Prostate gland (tissue), 2 donors: ENCODE measurements around the gene LTBP3. TPM values are rescaled to one million over a fixed set of nuclear protein-coding genes. Genes with fewer than 3 reads are reported as not detected.

ENCODE experiments used
- DNase-seq: peaks from one replicate; pipeline ENCODE4 v3.0.0-alpha.2; 2019; ENCODE audit warnings: low spot score
- H3K27ac ChIP-seq, 2 donors: fragments of 200-600 bp; sonication (generic); 2 replicates each; pipeline ENCODE4 v1.5.1; 2017 to 2019
- H3K27me3 ChIP-seq: fragments of 200-600 bp; sonication (generic); replicated peaks from 2 replicates; pipeline ENCODE4 v1.5.1; 2019; ENCODE audit not compliant: insufficient read depth
- H3K36me3 ChIP-seq, 2 donors: fragments of 200-600 bp; sonication (generic); 1 replicate in 1 of 2; 2 replicates in 1 of 2; pipeline versions ENCODE4 v1.5.1 to v1.8.1; 2017 to 2019
- H3K4me1 ChIP-seq: fragments of 200-600 bp; sonication (generic); replicated peaks from 2 replicates; pipeline ENCODE4 v1.5.1; 2019
- H3K4me3 ChIP-seq, 2 donors: fragments of 200-600 bp; sonication (generic); 2 replicates each; pipeline ENCODE4 v1.5.1; 2017 to 2019
- H3K9me3 ChIP-seq: fragments of 200-600 bp; sonication (generic); 2 replicates; pipeline ENCODE4 v1.5.1; 2017
- POLR2A ChIP-seq: fragments of 450-650 bp; IDR thresholded peaks from one replicate; pipeline ENCODE4 v1.6.1; 2016; ENCODE audit warnings: antibody characterized with exemption, mild to moderate bottlenecking
- POLR2AphosphoS5 ChIP-seq: sonication (generic); formaldehyde crosslinking; IDR thresholded peaks from one replicate; pipeline ENCODE4 v1.6.1; 2017; ENCODE audit warnings: antibody characterized with exemption
- WGBS: methylation state at CpG from one replicate; pipeline ENCODE4 v1.1.5; 2018; 5-methylcytosine and 5-hydroxymethylcytosine counted together
- intact Hi-C: fragments of 100-400 bp; cut with DNase I; formaldehyde crosslinking; loops from one replicate; pipeline ENCODE4 v1.14.2; 2022
- total RNA-seq, 2 donors: library from RNA; depleted of rRNA; stranded (reverse); fragments of >200 nt; gene quantifications; one replicate each; pipeline ENCODE4 v1.1.0, GENCODE V29; 2016
- TF ChIP-seq, protein P1 (sequence below), 4 experiments: fragments of 200-600 bp in 2 of 4; fragments of 450-650 bp in 2 of 4; sonication (generic) in 2 of 4; IDR thresholded peaks; 1 replicate in 3 of 4; 2 replicates in 1 of 4; pipeline ENCODE4 v1.5.1; 2016 to 2019; ENCODE audit warnings: antibody characterized with exemption in 4 of 4, mild to moderate bottlenecking in 2 of 4, moderate library complexity in 2 of 4

Gene LTBP3
- total RNA-seq, 2 donors from 2014 or later, result 220 to 234 TPM

DNA sequence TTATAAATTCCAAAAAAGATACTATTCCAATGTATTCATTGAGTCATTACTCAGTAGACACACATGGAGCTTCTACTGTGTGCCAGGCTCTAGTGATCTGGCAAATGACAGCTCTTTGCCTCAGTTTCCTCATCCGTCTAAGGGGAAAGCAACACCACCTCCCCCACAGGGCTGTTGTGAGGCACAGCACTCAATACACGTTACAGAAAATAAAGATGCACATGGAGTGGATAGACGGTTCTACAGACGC lies 65.8 kb downstream of the LTBP3 start:
- peak overlapping the region; percentile 98 to 100 for H3K27ac ChIP-seq
- no peaks in the 10 kb centered on the region for H3K27me3 ChIP-seq
- H3K9me3 ChIP-seq, result no peaks in the 10 kb centered on the region
- no peak for TF ChIP-seq POLR2AphosphoS5
- no peak for TF ChIP-seq POLR2A
- TF ChIP-seq, protein P1, sequence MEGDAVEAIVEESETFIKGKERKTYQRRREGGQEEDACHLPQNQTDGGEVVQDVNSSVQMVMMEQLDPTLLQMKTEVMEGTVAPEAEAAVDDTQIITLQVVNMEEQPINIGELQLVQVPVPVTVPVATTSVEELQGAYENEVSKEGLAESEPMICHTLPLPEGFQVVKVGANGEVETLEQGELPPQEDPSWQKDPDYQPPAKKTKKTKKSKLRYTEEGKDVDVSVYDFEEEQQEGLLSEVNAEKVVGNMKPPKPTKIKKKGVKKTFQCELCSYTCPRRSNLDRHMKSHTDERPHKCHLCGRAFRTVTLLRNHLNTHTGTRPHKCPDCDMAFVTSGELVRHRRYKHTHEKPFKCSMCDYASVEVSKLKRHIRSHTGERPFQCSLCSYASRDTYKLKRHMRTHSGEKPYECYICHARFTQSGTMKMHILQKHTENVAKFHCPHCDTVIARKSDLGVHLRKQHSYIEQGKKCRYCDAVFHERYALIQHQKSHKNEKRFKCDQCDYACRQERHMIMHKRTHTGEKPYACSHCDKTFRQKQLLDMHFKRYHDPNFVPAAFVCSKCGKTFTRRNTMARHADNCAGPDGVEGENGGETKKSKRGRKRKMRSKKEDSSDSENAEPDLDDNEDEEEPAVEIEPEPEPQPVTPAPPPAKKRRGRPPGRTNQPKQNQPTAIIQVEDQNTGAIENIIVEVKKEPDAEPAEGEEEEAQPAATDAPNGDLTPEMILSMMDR (IDR thresholded peaks at IDR 0.05), result no peak
- H3K4me3 ChIP-seq, result no peak overlapping the region
- intact Hi-C loops, result loop anchor here (2.0 kb wide), 1 partner anchor 16 kb away; no protein-coding TSS in a partner anchor
- 40% methylated on average over 4 of the region's 4 CpGs for WGBS
- no peaks in the 10 kb centered on the region for H3K36me3 ChIP-seq
- peaks cover 62% of the 10 kb centered on the region for H3K4me1 ChIP-seq
- DNase-seq, result no peak

DNA sequence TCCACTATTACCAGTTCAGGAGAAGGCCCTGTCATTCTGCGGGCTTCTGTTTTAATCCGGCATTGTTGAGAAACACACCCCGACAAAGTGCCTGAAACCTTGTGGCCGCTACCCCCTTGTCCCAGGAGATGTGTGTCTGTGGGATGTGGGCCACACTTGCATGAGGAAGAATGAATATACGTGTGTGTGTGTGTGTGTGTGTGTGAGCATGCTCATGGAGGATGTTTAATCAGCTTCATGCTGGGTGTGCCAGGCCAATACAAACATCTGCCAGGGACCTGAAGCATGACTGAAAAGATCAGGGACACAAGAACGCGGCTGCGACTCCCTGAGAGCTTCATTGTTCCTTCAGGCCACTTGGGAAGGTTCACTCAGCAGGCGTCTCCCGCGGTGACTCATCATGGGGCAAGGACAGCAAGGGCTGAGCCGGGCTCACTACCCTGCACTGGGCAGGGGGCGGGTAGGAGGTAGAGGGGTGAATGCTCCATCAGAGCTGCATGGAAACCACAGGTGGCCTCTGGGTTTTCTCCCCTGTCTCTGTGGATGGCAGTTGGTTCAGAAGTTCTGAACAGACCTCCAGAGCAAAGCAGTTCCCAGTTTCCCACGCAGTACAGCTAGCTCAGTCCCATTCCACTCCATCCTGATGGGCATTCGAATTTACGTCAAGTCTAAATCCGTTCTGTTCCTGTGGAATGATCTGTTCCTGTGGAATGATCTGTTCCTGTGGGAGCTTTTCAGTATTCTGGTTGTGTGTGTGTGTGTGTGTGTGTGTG lies 66.4 kb downstream of the LTBP3 start:
- Histone ChIP-seq H3K9me3 (no peaks in the 10 kb centered on the region), H3K27me3 (no peaks in the 10 kb centered on the region), H3K4me1 (peaks cover 62% of the 10 kb centered on the region), H3K27ac (peak overlapping the region; percentile 98 to 100), H3K4me3 (no peak overlapping the region), H3K36me3 (no peaks in the 10 kb centered on the region)
- peak; percentile 94 for DNase-seq
- intact Hi-C loops, result loop anchor here (2.0 kb wide), 1 partner anchor 15 kb away; no protein-coding TSS in a partner anchor
- TF ChIP-seq POLR2AphosphoS5 (peak; percentile 92), POLR2A (peak; percentile 74)
- TF ChIP-seq, protein P1 (IDR thresholded peaks at IDR 0.05), result peak in 1 of 4 experiments; percentile 14
- 19% methylated on average over 17 of the region's 17 CpGs for WGBS

DNA sequence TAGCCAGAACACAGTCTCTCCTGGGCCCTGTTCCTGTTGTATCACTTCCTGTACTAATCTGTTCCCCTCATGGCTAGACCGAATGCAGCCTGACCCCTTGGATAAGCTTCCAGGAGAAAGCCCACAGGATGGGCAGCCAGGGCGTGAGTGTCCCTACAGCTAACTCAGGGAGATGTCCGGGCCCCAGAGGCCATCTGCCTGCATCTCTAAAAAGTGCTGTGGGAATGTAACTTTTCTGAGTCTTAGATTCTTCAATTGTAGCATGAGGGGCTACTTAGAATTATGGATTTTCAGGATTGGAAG lies 67.0 kb downstream of the LTBP3 start:
- H3K36me3 ChIP-seq, result no peaks in the 10 kb centered on the region
- 68% methylated on average over 3 of the region's 3 CpGs for WGBS
- no peak for DNase-seq
- H3K9me3 ChIP-seq, result no peaks in the 10 kb centered on the region
- peaks cover 60% of the 10 kb centered on the region for H3K4me1 ChIP-seq
- intact Hi-C loops, result no loop called here
- TF ChIP-seq, protein P1 (IDR thresholded peaks at IDR 0.05), result no peak
- TF ChIP-seq POLR2AphosphoS5 (no peak), POLR2A (no peak)
- H3K4me3 ChIP-seq, result no peak overlapping the region
- peak overlapping the region; percentile 98 to 100 for H3K27ac ChIP-seq
- H3K27me3 ChIP-seq, result no peaks in the 10 kb centered on the region

DNA sequence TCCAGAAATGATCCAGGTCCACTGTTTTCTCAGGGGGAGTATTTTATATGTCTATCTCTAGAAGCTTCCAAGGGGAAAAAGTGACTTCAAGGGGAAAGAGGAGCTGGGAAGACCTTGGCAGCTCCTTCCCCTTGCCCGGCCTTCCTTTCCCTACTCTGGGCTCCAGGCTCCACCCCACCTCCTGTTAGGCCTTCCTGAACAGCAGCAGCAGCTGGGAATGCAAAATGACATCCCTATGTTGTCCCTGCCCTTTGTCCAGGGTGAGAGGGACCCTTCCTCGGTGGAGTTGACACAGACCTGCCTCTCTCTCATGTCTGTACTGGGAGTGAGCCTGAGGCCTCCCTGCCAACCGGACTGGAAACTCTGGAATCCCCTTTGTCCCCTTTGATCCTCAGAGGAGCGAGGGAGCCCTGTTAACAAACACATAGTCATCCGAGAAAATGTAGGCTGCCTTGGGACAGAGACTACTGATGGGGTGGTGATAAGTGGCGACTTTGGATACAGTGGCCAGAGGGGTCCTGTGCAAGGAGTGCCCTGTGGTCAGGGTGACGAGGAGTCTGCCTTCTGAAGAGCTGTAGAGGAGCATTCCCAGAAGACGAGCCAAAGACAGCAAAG lies 68.3 kb downstream of the LTBP3 start:
- no peak for DNase-seq
- H3K36me3 ChIP-seq, result no peaks in the 10 kb centered on the region

More for the DNA sequence above, 68.3 kb downstream of the LTBP3 start:
- 25% methylated on average over 8 of the region's 8 CpGs for WGBS
- Histone ChIP-seq H3K27me3 (no peaks in the 10 kb centered on the region), H3K27ac (peak overlapping the region; percentile 98 to 100), H3K4me3 (no peak overlapping the region), H3K9me3 (no peaks in the 10 kb centered on the region), H3K4me1 (peaks cover 54% of the 10 kb centered on the region)
- intact Hi-C loops, result no loop called here
- TF ChIP-seq, protein P1 (IDR thresholded peaks at IDR 0.05), result no peak
- TF ChIP-seq POLR2AphosphoS5, result no peak
